Measurements from ENCODE around the gene RAD52. TPM values are rescaled to one million over a fixed set of nuclear protein-coding genes. Genes with fewer than 3 reads are reported as not detected.

RAD52 gene
- total RNA-seq, 4 donors from 2014 or later = 4.9 to 15.4 (median 11.2) TPM

GRCh38 chr12:979349-979748 is 29.9 kb upstream of the RAD52 start:
- ATAC-seq (ENCODE audit: low FRiP score) (no peak), DNase-seq (ENCODE audit: low spot score) (no peak)
- no peak for TF ChIP-seq CTCF (IDR thresholded peaks at IDR 0.05)

- TF ChIP-seq CTCF (IDR thresholded peaks at IDR 0.05) = no peak
- DNase-seq (ENCODE audit: low spot score) (no peak), ATAC-seq (ENCODE audit: low FRiP score) (no peak)
Measured at GRCh38 chr12:977156-977555, 27.7 kb upstream of the RAD52 start.

- TF ChIP-seq CTCF (IDR thresholded peaks at IDR 0.05) = no peak
- no peak for DNase-seq (ENCODE audit: low spot score)
- ATAC-seq (ENCODE audit: low FRiP score) = no peak
Measured at GRCh38 chr12:976644-977043, 27.1 kb upstream of the RAD52 start.

- no peak for ATAC-seq (ENCODE audit: low FRiP score)
- TF ChIP-seq CTCF (IDR thresholded peaks at IDR 0.05) = no peak
- no peak for DNase-seq (ENCODE audit: low spot score)
Measured at GRCh38 chr12:974271-974862, 24.9 kb upstream of the RAD52 start.

DNA sequence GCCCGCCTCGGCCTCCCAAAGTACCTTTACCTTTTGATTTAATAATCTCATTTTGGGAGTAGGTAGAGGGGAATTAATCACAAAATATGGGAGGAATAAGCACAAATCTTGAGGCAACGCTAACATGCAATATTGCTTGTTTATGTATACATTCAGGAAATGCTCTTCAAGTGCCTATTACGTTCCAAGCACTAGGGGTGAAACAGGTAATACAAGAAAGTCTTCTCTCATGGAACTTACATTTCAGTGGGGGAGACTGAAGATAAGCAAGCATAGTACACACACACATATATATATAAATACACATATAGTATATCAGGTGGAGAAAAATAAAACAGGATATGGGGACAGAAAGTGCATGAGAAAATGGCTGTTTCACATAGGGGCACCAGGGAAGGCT is 22.5 kb upstream of the RAD52 start:
- DNase-seq (ENCODE audit: low spot score) (no peak), ATAC-seq (ENCODE audit: low FRiP score) (no peak)
- TF ChIP-seq CTCF (IDR thresholded peaks at IDR 0.05) = no peak

DNA sequence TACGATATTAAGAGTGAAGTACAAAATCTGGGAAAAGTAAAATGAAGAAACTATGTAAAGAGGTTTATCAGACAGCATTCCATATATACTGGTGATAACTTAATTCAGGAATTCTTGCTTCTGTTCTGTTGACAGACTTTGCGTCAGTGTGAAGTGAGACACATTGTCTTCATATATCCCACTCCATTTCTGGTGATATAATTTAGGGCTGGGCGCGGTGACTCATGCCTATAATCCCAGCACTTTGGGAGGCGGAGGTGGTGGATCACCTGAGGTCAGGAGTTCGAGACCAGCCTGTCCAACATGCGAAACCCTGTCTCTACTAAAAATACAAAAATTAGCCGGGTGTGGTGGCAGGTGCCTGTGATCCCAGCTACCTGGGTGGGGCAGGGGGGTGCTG is 20.3 kb upstream of the RAD52 start:
- no peak for ATAC-seq (ENCODE audit: low FRiP score)
- no peak for TF ChIP-seq CTCF (IDR thresholded peaks at IDR 0.05)
- no peak for DNase-seq (ENCODE audit: low spot score)

- no peak for DNase-seq (ENCODE audit: low spot score)
- no peak for TF ChIP-seq CTCF (IDR thresholded peaks at IDR 0.05)
- no peak for ATAC-seq (ENCODE audit: low FRiP score)
Measured at GRCh38 chr12:968545-968944, 19.1 kb upstream of the RAD52 start.
